Motor neuron (in vitro differentiated cells): ENCODE results near the gene GRK2. TPM values are rescaled to one million over a fixed set of nuclear protein-coding genes. Genes with fewer than 3 reads are reported as not detected.

Experiments used
- ATAC-seq, 8 experiments: fragments of 200-7000 bp; cut with Tn5 transposase; replicated peaks in 6 of 8; 2 replicates each; pipeline ENCODE4 v1.8.0; 2021; ENCODE audit warnings: mild to moderate bottlenecking in 8 of 8, moderate library complexity in 8 of 8
- H3K27ac ChIP-seq, 2 donors: fragments of 250-450 bp; sonication (Bioruptor Pico); 2 replicates each; pipeline ENCODE4 v1.9.0; 2021; ENCODE audit warnings: antibody characterized with exemption in 2 of 2, mild to moderate bottlenecking in 2 of 2, moderate library complexity in 1 of 2
- H3K4me1 ChIP-seq, 2 donors: fragments of 250-450 bp; sonication (Bioruptor Pico); replicated peaks in 1 of 2; 2 replicates each; pipeline ENCODE4 v1.6.1; 2021; ENCODE audit warnings: antibody characterized with exemption in 2 of 2, mild to moderate bottlenecking in 2 of 2, moderate library complexity in 1 of 2
- H3K4me3 ChIP-seq, 5 donors: fragments of 250-450 bp; sonication (Bioruptor Pico); 2 replicates each; pipeline ENCODE4 v1.9.0; 2021; ENCODE audit warnings: antibody characterized with exemption in 5 of 5, mild to moderate bottlenecking in 5 of 5, moderate library complexity in 4 of 5
- WGBS, 10 experiments: fragments of 450-650 bp; shearing (Covaris generic); methylation state at CpG; one replicate each; pipeline ENCODE4 v1.0.0; 2022; 5-methylcytosine and 5-hydroxymethylcytosine counted together
- in situ Hi-C, 9 experiments: fragments of 400-800 bp; cut with MboI; loops; one replicate each; pipeline ENCODE4 v1.15.0; 2021; ENCODE audit warnings: low sequenced_read_pairs in 9 of 9, low pct_unique_long_range_greater_than_20kb in 2 of 9; ENCODE audit not compliant: unreplicated experiment in 9 of 9
- total RNA-seq, 8 experiments: library from RNA; unstranded; fragments of 300-600 nt; gene quantifications; 2 replicates each; pipeline versions ENCODE4 v1.2.3 to v1.2.4, GENCODE V29; 2022

The GRK2 gene
- total RNA-seq, 8 experiments from 2014 or later = 13.8 to 40.5 (median 32.6) TPM

DNA sequence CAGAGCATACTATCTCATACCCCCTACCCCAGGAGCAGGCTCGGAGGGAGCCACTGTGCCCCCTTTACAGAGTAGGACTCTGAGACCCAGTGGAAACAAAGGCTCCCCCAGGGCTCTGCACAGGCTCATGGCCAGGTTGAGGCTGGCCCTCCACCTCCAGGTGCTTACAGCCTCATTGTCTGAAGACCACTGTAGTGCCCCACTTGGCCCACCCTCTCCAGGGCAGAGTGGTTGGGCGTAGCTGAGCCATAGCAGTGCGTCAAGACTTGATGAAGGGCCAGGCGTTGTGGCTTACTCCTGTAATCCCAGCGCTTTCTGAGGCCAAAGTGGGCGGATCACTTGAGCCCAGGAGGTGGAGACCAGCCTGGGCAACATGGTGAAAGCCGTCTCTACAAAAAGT is 24.5 kb downstream of the GRK2 start:
- H3K4me1 ChIP-seq = peaks cover 17% of the 10 kb centered on the region in 2 donors
- ATAC-seq = no peak

DNA sequence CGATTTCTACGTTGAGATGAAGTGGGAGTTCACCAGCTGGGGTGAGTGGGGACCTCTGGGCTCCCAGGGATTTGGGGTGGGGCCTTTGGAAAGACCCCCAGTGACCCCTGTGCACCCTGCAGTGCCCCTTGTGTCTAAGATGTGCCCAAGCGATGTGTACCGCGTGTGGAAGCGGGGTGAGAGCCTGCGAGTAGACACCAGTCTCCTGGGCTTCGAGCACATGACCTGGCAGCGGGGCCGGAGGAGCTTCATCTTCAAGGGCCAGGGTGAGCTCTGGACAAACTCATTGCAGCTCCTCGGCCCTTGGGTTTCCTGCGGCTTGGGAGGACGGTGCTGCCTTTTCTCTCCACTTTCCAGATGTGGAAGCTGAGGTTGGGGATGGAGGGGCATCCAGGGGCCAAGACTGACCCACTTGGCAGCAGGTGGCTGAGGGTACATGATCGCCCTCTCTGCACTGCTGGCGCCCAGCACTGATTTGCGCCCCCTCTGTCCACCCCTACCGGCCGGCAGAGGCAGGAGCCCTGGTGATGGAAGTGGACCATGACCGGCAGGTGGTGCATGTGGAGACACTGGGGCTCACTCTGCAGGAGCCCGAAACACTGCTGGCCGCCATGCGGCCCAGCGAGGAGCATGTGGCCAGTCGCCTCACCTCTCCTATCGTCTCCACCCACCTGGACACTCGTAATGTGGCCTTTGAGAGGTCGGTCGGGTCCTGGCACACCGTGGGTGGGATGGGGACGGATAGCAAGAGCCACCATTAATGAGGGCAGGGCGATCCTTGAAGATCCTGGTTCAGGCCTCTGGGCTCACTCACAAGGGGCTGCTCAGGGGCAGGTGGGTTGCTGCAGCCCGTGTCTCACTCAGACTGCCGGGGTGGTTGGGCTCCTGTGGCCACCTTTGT is 25.5 kb downstream of the GRK2 start:
- Histone ChIP-seq H3K4me1 (peaks cover 17% of the 10 kb centered on the region in 2 donors), H3K4me3 (no peak overlapping the region), H3K27ac (no peak overlapping the region)
- no peak for ATAC-seq
- 96 to 100% (median 98%) methylated on average over 1 to 7 of the region's 33 CpGs; no CpG with 5 or more reads in 5 of the 10 experiments for WGBS, 10 experiments
- in situ Hi-C loops = no loop called here

More for the DNA sequence above, 24.5 kb downstream of the GRK2 start:
- in situ Hi-C loops = no loop called here
- no peak overlapping the region for H3K4me3 ChIP-seq
- no peak overlapping the region for H3K27ac ChIP-seq
- WGBS, 10 experiments = 40 to 100% (median 71%) methylated on average over 1 to 2 of the region's 7 CpGs; no CpG with 5 or more reads in 3 of the 10 experiments

DNA sequence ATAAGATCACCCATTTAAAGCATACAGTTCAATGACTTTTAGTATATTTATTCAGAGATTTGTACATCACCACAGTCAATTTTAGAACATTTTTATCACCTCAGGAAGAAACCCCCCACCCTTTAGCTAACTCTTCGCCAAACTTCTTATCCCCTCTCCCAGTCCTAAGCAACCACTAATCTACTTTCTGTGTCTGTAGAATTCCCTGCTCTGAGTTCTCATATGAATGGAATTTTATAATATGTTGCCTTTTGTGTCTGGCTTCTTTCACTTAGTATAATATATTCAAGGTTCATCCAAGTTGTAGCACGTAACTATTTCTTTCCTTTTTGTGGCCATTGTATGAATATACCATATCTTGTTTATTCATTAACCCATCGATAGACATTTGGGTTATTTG is 26.4 kb downstream of the GRK2 start:
- ATAC-seq = no peak
- in situ Hi-C loops = no loop called here

DNA sequence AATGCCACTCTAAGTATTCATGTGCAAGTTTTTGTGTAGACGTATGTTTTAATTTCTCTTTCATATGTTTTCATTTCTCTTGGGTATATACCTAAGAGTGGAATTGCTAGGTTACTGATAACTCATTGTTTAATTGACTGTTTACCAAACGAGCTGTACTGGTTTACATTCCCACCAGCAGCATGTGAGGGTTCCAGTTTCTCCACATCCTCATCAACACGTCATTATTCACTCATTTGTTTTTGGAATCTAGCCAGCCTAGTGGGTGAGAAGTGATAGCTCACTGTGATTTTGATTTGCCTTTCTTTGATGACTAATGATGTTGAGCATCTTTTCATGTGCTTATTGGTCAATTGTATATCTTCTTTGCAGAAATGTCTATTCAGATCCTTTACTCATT is 26.8 kb downstream of the GRK2 start:
- 6 to 100% (median 63%) methylated on average over 1 to 3 of the region's 3 CpGs; no CpG with 5 or more reads in 1 of the 10 experiments for WGBS, 10 experiments

More for the DNA sequence above, 26.4 kb downstream of the GRK2 start:
- no peak overlapping the region for H3K27ac ChIP-seq
- 21 to 100% (median 50%) methylated on average over 1 to 3 of the region's 3 CpGs for WGBS, 10 experiments
- no peak overlapping the region for H3K4me3 ChIP-seq
- peaks cover 9 to 10% of the 10 kb centered on the region in 2 donors for H3K4me1 ChIP-seq

DNA sequence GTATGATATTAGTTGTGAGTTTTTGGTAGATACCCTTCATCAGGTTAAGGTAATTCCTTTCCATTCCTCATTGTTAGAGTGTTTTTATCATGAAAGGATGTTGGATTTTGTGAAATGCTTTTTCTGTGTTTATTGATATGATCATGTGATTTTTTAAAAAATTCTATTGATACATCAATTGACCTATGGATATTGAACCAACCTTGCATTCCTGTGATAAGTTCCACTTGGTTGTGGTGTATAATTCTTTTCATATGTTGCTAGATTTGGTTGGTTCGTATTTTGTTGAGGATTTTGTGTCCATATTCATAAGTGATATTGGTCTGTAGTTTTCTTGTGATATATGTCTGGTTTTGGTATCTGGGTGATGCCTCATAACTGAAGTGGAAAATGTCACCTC is 29.6 kb downstream of the GRK2 start:
- H3K4me1 ChIP-seq = no peaks in the 10 kb centered on the region
- no peak overlapping the region for H3K4me3 ChIP-seq
- in situ Hi-C loops = no loop called here
- no peak for ATAC-seq
- WGBS, 10 experiments = 83 to 100% (median 100%) methylated on average over 1 of the region's 1 CpG; no CpG with 5 or more reads in 5 of the 10 experiments
- no peak overlapping the region for H3K27ac ChIP-seq

More for the DNA sequence above, 26.8 kb downstream of the GRK2 start:
- Histone ChIP-seq H3K27ac (no peak overlapping the region), H3K4me1 (peaks cover 5 to 6% of the 10 kb centered on the region in 2 donors), H3K4me3 (no peak overlapping the region)
- ATAC-seq = no peak
- in situ Hi-C loops = no loop called here

DNA sequence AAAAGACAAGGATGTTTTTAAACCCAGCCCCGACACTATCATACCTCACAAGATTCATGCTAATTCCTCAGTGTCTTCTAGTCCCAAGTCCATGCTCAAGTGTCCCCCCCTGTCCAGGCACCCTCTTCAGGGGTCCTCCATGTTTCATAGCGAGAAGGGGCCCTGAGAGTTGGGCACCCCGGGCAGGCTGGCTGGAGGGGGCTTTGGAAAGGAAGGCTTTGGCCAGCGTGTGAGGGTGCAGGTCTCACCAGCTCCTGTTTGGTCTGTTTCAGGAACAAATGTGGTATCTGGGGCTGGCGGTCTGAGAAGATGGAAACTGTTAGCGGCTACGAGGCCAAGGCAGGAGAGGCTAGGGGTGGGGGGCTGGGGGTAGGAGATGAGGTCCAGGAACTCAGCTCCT is 32.5 kb downstream of the GRK2 start:
- 79 to 100% (median 92%) methylated on average over 1 to 3 of the region's 7 CpGs; no CpG with 5 or more reads in 4 of the 10 experiments for WGBS, 10 experiments
- Histone ChIP-seq H3K4me1 (peaks cover 22 to 23% of the 10 kb centered on the region in 2 donors), H3K4me3 (no peak overlapping the region), H3K27ac (no peak overlapping the region)
- in situ Hi-C loops = no loop called here
- no peak for ATAC-seq

DNA sequence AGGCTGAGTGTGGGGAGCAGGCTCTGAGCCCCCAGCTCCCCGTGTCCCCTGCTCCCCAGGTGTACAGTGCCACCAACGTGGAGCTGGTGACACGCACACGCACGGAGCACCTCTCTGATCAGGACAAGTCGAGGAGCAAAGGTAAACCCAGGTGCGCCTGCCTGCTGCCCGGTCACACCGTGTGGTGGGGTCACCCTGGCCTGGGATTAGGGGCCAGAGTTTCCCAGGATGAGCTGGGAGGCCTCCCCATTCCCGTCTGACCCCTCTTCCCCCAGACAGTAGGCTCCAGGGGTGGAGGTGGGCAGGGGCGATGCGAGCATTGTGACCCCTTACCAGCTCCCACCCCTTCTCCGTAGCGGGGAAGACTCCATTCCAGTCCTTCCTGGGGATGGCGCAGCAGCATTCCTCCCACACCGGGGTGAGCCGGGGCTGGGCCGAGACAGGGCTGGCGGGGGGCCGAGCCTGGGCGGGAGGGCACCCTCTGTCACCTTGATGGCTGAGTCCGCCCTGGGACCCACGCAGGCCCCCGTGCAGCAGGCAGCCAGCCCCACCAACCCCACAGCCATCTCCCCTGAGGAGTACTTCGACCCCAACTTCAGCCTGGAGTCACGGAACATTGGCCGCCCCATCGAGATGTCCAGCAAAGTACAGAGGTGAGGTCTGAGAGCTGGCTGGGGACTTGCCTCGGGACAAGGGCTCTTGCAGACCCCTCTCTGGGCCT is 33.4 kb downstream of the GRK2 start:
- in situ Hi-C loops = no loop called here
- whole genome bisulfite sequencing, 10 experiments = 100% methylated on average over 1 of the region's 29 CpGs; no CpG with 5 or more reads in 9 of the 10 experiments
- Histone ChIP-seq H3K27ac (no peak overlapping the region), H3K4me1 (peaks cover 26 to 28% of the 10 kb centered on the region in 2 donors), H3K4me3 (no peak overlapping the region)
- no peak for ATAC-seq

DNA sequence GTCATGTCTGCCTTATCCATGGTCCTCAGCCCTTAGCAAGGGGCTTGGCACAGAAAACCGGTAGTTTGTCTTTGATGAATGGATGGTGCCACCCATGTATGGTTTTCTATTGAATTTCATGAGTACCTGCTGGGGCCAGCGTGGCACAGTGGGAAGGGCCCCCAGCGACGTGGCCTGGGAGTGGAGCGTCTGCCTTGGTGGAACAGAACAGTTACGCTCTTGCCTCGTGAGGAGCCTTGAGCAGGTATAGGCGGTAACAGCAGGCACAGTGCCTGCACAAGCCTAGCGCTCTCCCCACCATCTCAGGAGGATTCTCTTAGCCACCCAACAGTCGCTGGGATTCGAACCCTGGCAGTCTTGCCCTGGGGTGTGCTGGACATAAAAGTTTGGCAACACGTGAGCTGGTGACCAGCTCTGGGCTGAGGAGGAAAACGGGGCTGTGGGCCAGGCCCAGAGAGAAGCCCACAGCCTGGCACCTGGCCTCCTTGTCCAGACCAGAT is 34.0 kb downstream of the GRK2 start:
- Histone ChIP-seq H3K4me1 (peaks cover 26 to 28% of the 10 kb centered on the region in 2 donors), H3K27ac (no peak overlapping the region), H3K4me3 (no peak overlapping the region)
- in situ Hi-C loops = no loop called here
- 92 to 100% (median 100%) methylated on average over 1 to 7 of the region's 13 CpGs; no CpG with 5 or more reads in 5 of the 10 experiments for WGBS, 10 experiments
- ATAC-seq = no peak

DNA sequence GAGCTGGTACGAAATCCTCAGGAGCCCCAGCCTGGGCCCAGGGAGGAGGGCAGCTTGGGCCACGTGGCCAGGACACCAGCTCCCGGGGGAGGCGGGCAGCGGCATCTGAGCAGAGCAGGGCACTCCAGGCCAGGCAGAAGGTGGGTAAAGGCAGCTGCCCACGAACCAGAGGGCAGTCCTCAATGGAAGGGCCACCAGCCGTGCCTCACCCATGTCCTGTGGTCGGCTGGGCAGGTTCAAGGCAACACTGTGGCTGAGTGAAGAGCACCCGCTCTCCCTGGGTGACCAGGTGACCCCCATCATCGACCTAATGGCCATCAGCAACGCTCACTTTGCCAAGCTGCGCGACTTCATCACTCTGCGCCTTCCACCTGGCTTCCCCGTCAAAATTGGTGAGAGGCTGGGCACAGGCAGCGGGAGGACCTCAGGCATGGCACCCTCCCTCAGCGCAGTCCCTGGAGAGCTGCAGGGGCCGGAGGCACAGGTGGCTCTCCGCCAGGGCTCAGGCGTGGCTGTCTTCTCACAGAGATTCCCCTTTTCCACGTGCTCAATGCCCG is 34.6 kb downstream of the GRK2 start:
- Histone ChIP-seq H3K27ac (no peak overlapping the region), H3K4me3 (no peak overlapping the region), H3K4me1 (peaks cover 26 to 28% of the 10 kb centered on the region in 2 donors)
- 80 to 94% (median 93%) methylated on average over 3 to 7 of the region's 22 CpGs; no CpG with 5 or more reads in 7 of the 10 experiments for WGBS, 10 experiments
- no peak for ATAC-seq
- in situ Hi-C loops = no loop called here

DNA sequence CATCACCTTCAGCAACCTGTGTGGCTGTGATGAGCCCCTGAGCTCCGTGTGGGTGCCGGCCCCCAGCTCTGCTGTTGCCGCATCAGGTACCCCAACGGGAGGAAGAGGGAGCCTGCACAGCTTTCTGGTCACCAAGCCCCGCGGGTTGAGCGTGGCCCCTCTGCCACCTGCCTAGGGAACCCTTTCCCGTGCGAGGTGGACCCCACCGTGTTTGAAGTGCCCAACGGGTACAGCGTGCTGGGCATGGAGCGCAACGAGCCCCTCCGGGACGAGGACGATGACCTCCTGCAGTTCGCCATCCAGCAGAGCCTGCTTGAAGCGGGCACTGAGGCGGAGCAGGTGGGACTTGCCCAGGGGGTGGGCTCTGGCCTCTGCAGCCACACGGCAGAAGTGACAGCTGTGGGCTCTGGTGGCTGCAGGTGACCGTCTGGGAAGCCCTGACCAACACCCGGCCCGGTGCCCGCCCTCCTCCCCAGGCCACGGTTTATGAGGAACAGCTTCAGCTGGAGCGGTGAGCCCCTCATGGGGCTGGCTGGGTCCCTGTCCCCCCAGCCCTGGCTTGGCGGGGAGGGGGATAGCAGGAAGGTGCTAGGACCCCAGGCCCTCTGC is 35.1 kb downstream of the GRK2 start:
- peak overlapping the region; percentile 53 to 61 for H3K27ac ChIP-seq
- no peak overlapping the region for H3K4me3 ChIP-seq
- peaks cover 26 to 28% of the 10 kb centered on the region in 2 donors for H3K4me1 ChIP-seq
- no peak for ATAC-seq
- in situ Hi-C loops = no loop called here
- WGBS, 10 experiments = 79 to 100% (median 92%) methylated on average over 1 to 12 of the region's 28 CpGs; no CpG with 5 or more reads in 4 of the 10 experiments

DNA sequence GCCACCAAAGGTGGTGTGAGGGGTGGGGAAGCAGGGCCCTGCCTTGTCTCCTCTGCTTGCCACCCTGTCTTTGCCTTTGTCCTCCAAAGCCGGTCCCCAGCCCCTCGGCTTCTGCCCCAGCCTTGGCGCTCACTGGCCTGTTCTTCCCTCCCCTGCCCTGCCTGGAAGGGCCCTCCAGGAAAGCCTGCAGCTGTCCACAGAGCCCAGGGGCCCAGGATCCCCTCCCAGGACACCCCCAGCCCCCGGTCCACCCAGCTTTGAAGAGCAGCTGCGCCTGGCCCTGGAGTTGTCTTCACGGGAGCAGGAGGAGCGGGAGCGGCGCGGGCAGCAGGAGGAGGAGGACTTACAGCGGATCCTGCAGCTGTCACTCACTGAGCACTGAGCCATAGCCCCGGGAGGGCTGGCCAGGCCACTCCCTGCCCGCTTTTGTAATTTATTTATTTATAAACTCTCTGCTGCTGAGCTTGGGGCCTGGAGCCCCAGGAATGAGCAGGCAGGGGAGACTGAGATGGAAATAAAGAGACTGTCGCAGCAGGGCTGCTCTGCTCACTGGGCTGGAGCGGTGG is 35.8 kb downstream of the GRK2 start:
- Histone ChIP-seq H3K4me1 (peaks cover 26 to 28% of the 10 kb centered on the region in 2 donors), H3K4me3 (peak overlapping the region in 1 of 5 donors; percentile 35), H3K27ac (peak overlapping the region; percentile 53 to 61)
- peak; percentile 37 to 90 (median 82) for ATAC-seq
- WGBS, 10 experiments = 15 to 80% (median 30%) methylated on average over 1 to 10 of the region's 15 CpGs; no CpG with 5 or more reads in 5 of the 10 experiments
- in situ Hi-C loops = no loop called here

DNA sequence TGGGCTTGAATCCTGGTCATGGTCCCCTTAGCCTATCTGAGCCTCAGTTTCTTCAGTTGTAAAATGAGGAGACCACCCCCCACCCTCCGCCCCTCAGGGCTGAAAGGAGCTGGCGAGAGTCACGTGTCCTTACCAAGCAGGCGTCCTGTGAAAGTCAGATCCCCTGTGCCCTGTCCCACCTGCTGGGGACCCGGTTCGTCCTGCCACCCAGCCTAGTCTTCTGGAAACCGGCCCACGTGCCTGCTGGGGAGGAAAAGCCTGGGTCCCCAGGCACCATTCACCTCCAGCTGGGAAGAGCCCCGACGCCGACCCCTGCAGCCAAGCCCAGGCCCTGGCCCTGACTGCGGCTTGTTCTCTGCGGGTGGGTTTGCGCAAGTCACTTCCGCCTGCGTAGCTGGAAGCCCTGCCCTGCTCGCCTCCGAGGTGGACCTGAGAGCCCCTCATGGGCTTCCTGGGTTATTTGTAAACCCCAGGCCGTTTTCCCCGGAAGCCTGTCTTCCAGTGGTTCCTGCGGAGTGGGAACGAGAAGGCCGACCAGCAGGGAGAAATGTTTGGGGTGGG is 36.4 kb downstream of the GRK2 start:
- ATAC-seq = peak in 7 of 8 experiments; percentile 4 to 25 (median 13)
- in situ Hi-C loops = no loop called here
- peaks cover 26 to 28% of the 10 kb centered on the region in 2 donors for H3K4me1 ChIP-seq
- peak overlapping the region in 1 of 2 donors; percentile 61 for H3K27ac ChIP-seq
- WGBS, 10 experiments = 26 to 53% (median 49%) methylated on average over 6 to 16 of the region's 23 CpGs; no CpG with 5 or more reads in 7 of the 10 experiments
- H3K4me3 ChIP-seq = peak overlapping the region in 2 of 5 donors; percentile 30 to 35
